Measurements from ENCODE around the gene PI4KB. TPM values are rescaled to one million over a fixed set of nuclear protein-coding genes. Genes with fewer than 3 reads are reported as not detected.
"Not testable (repeated sequence)": the region's sequence is repeated elsewhere in the genome, so short reads cannot be mapped to it uniquely, and the experiment has no call there.

Gene PI4KB
- total RNA-seq, 1 donor from 2014 or later = 54.7 TPM

DNA sequence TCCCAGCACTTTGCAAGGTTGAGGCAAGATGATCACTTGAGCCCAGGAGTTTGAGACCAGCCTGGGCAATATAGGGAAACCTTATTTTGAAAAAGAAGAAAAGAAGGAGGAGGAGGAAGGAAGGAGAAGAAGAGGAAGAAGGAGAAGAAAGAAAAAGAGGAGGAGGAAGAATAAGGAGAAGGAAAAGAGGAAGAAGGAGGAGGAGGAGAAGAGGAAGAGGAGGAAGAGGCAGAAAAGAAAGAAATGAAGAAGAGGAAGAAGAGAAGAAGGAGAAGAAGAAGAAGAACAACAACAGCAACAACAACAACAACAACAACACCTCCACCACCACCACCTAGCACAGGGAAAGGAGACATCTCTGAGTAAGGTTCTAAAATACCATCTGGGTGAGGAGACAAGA, 34.7 kb upstream of the PI4KB start:
- intact Hi-C loops (cut with micrococcal nuclease) = no loop called here
- H3K4me1 Mint-ChIP-seq (ENCODE audit: low read depth) = no peaks in the 10 kb centered on the region
- peaks cover 2% of the 10 kb centered on the region for H3K36me3 Mint-ChIP-seq (ENCODE audit: low read depth)
- no peak overlapping the region for H3K4me3 Mint-ChIP-seq
- no peak overlapping the region for H3K27ac Mint-ChIP-seq
- no peak for DNase-seq (ENCODE audit: low spot score)
- peaks cover 6% of the 10 kb centered on the region for H3K27me3 Mint-ChIP-seq (ENCODE audit: insufficient read depth)
- peaks cover 25% of the 10 kb centered on the region for H3K9me3 Mint-ChIP-seq

DNA sequence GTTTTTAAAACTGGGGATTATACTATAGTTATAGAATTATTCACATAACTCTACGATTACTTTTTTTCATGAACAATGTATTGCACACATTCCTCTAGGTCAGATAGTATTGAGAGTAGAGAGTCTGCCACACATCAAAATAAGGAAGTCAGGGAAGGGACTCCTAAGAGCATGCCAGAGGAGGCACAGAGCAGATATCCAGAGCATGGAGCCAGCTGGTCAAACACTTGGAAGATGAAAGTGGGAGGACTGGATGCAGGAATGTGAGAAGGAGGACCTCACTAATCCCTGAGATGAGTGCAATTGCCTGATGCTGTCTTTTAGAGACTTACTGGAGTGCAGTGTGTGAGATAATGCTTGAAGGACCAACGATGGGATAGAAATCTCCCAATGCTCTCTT, 29.5 kb upstream of the PI4KB start:
- H3K9me3 Mint-ChIP-seq = peaks cover 16% of the 10 kb centered on the region
- no peak overlapping the region for H3K4me3 Mint-ChIP-seq
- peaks cover 3% of the 10 kb centered on the region for H3K27me3 Mint-ChIP-seq (ENCODE audit: insufficient read depth)
- no peak for DNase-seq (ENCODE audit: low spot score)
- intact Hi-C loops (cut with micrococcal nuclease) = no loop called here
- no peak overlapping the region for H3K27ac Mint-ChIP-seq
- H3K36me3 Mint-ChIP-seq (ENCODE audit: low read depth) = peaks cover 1% of the 10 kb centered on the region
- H3K4me1 Mint-ChIP-seq (ENCODE audit: low read depth) = no peaks in the 10 kb centered on the region

DNA sequence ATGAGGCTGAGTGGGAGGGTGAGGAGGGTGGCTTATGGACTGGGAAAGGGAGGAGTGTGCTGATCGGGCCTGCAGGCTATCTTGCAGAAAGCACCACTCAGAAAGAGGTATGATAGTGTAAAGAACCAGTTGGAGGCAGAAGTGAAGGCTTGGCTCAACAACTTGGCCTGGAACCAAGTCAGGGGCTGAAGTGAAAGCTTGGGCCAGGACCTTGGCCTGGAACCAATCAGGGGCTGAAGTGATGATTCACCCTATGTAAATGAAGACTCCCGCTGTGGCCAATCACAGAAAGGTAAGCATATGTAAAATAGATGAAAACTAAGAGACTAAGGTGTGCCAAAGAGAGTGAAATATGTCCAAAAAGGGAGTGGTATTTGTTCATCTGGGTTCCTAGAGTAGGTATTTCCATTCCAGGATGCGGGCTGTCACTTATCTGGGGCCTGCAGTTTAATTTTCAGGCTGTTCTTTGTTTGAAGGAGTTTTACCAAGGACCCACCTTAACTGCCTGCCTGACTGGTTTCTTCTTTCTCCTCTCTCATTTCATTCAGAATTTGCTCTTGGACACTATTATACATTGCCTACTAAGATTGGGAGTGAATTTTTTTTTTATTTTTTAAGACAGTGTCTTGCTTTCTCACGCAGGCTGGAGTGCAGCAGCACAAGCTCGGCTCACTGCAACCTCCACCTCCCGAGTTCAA, 25.0 kb upstream of the PI4KB start:
- intact Hi-C loops (cut with micrococcal nuclease) = no loop called here
- Mint-ChIP-seq H3K36me3 (ENCODE audit: low read depth) (peaks cover 1% of the 10 kb centered on the region), H3K4me3 (no peak overlapping the region), H3K27ac (no peak overlapping the region), H3K27me3 (ENCODE audit: insufficient read depth) (peaks cover 3% of the 10 kb centered on the region), H3K4me1 (ENCODE audit: low read depth) (peaks cover 13% of the 10 kb centered on the region), H3K9me3 (peaks cover 7% of the 10 kb centered on the region)
- DNase-seq (ENCODE audit: low spot score) = no peak

DNA sequence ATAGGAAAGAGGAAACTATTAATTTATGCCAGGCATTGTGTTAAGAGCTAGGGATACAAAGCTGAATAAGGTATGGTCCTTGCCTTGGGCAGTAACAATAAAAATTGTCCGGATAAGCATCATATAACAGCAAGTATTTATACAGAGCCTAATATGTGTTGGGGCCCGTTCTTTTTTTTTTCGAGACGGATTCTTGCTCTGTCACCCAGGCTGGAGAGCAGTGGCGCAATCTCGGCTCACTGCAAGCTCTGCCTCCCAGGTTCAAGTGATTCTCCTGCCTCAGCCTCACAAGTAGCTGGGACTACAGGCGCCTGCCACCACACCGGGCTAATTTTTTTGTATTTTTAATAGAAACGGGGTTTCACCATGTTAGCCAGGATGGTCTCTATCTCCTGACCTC, 23.1 kb upstream of the PI4KB start:
- DNase-seq (ENCODE audit: low spot score); H3K4me3 Mint-ChIP-seq; H3K27me3 Mint-ChIP-seq (ENCODE audit: insufficient read depth); intact Hi-C loops (cut with micrococcal nuclease); H3K9me3 Mint-ChIP-seq; H3K27ac Mint-ChIP-seq: not testable (repeated sequence)
- peaks cover 12% of the 10 kb centered on the region for H3K36me3 Mint-ChIP-seq (ENCODE audit: low read depth)
- H3K4me1 Mint-ChIP-seq (ENCODE audit: low read depth) = peaks cover 30% of the 10 kb centered on the region

DNA sequence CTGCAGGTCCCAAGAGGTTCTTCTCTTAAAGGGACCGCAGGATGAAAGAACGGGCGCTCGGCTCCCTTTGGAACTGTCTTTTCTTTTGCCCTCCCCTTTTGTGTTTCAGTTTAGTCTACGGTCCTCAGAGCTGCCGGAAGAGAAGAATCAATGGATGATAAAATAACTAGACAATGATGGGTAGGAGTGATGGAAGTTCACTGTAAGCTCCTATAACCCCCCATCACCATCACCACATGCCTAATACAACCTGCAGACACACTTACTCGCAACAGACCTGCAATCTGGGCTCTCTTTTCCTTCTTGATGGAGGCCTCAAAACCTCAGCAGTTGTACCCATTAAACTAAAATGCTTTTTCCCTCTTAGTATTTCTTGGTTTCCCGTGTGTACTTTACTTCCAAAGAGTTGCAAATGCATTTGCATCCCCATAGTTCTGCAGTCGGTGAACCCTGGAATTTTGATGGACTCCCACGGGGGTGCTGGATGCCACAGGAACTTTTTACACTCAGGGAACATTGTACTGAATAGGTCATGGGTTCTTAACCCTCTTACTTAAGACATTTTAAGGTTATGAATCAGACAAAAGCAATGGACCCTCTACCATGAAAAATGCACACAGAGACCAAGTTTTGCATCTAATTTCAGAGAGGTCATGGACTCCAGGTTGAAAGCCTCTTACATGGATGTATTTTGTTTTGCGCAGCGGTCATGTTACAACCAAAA, 20.5 kb upstream of the PI4KB start:
- DNase-seq (ENCODE audit: low spot score) = no peak
- peaks cover 7% of the 10 kb centered on the region for H3K9me3 Mint-ChIP-seq
- no peaks in the 10 kb centered on the region for H3K27me3 Mint-ChIP-seq (ENCODE audit: insufficient read depth)
- peak overlapping the region; percentile 99 for H3K27ac Mint-ChIP-seq
- H3K4me3 Mint-ChIP-seq = peak overlapping the region; percentile 95
- H3K4me1 Mint-ChIP-seq (ENCODE audit: low read depth) = peaks cover 45% of the 10 kb centered on the region
- peaks cover 27% of the 10 kb centered on the region for H3K36me3 Mint-ChIP-seq (ENCODE audit: low read depth)
- intact Hi-C loops (cut with micrococcal nuclease) = loop anchor here (1.0 to 5.0 kb wide), 9 partner anchors 20 to 490 kb away; partner anchors contain the start of genes C2CD4D, CDC42SE1, PI4KB and PIP5K1A

GRCh38 chr1:151346769-151347522, 19.7 kb upstream of the PI4KB start, which contains the start of gene RFX5:
Gene RFX5, minus strand, starts transcription at chr1:151347252. Its CDS starts 932 bp downstream, at chr1:151346320.
- Mint-ChIP-seq H3K36me3 (ENCODE audit: low read depth) (peaks cover 30% of the 10 kb centered on the region), H3K9me3 (peaks cover under 1% of the 10 kb centered on the region), H3K4me1 (ENCODE audit: low read depth) (peaks cover 45% of the 10 kb centered on the region), H3K4me3 (peak within 1 kb of the TSS; percentile 95), H3K27me3 (ENCODE audit: insufficient read depth) (no peaks in the 10 kb centered on the region), H3K27ac (peak within 1 kb of the TSS; percentile 99)
- intact Hi-C loops (cut with micrococcal nuclease) = loop anchor here (1.0 to 5.0 kb wide), 9 partner anchors 20 to 490 kb away; partner anchors contain the start of genes C2CD4D, CDC42SE1, PI4KB and PIP5K1A
- DNase-seq (ENCODE audit: low spot score) = peak; percentile 95

DNA sequence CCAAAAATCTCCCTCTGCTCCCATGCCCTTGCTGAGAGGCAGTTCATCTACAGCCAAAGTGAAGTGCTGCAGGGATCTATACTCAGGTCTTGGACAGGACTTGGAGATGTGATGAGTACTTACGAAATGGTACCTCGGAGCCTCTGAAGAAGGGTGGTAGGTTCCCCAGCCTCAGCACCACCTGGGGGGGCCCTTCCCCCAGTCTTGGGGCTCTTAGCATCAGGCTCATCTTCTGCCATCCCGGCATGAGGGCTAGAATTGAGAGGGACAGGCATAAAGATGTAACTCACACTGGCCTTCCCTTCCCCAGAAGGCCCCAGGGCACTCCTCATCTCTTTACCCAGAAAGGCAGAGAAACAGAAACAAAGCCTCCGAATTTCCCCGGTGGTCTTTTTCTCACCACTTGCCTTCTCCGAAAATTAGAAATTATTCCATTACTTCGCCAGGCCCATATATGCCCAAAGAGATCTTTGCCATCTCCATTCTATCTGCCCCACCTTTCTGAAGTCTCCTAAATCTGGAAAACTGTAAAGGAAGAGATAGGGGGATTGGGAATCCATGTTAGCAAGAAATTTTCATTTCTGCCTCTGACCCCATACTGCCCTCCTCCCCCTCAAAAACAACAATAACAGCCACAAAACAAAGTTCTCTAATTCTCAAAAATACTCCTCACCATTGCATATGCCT, 19.0 kb upstream of the PI4KB start:
- Mint-ChIP-seq H3K9me3 (no peaks in the 10 kb centered on the region), H3K36me3 (ENCODE audit: low read depth) (peaks cover 30% of the 10 kb centered on the region), H3K27ac (peak overlapping the region; percentile 99), H3K27me3 (ENCODE audit: insufficient read depth) (no peaks in the 10 kb centered on the region), H3K4me1 (ENCODE audit: low read depth) (peaks cover 45% of the 10 kb centered on the region), H3K4me3 (peak overlapping the region; percentile 95)
- peak; percentile 4 for DNase-seq (ENCODE audit: low spot score)
- intact Hi-C loops (cut with micrococcal nuclease) = loop anchor here (5.0 kb wide), 3 partner anchors 196 to 491 kb away; partner anchors contain the start of genes C2CD4D, CDC42SE1 and TUFT1

DNA sequence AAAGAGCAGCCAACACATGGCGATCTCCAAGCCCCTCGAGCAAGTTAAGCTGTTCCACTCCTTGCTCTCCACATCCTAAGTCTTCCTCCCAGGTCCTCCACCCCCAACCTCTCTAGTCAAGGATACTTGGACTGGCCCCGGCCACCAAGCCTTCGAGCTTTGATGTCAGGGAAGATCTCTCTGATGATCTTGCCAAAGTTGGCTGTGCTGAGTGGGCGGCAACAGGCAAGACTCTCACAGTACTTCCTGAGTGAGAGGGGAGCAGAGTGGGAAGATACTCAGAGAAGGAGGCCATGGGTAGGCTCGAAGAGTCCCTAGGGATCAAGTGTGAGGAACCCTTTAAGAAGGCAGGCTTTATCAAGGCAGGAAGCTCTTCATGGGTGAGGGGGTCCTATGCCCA, 17.1 kb upstream of the PI4KB start:
- Mint-ChIP-seq H3K27ac (peak overlapping the region; percentile 12), H3K4me1 (ENCODE audit: low read depth) (peaks cover 57% of the 10 kb centered on the region), H3K4me3 (no peak overlapping the region), H3K27me3 (ENCODE audit: insufficient read depth) (no peaks in the 10 kb centered on the region), H3K9me3 (no peaks in the 10 kb centered on the region), H3K36me3 (ENCODE audit: low read depth) (peaks cover 34% of the 10 kb centered on the region)
- DNase-seq (ENCODE audit: low spot score) = no peak
- intact Hi-C loops (cut with micrococcal nuclease) = no loop called here

DNA sequence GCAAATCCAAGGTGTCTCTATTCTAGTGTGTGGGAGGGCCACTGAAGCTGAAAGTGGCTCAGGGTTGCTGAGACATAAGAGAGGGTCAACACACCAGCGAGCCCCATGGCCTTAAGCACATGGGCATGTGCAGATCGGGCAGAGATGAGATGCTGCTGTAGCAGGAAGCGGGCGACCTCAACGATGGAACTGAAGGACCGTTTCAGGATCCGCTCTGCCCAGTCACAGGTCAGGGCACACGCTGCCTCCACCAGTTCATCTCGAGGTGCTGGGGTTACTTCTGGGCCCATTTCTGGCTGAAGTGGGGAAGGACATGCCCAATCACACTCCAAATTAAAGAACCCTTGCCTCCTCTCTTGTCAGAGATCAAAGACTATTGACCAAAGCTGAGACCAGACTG, 16.4 kb upstream of the PI4KB start:
- no peak overlapping the region for H3K4me3 Mint-ChIP-seq
- intact Hi-C loops (cut with micrococcal nuclease) = no loop called here
- H3K36me3 Mint-ChIP-seq (ENCODE audit: low read depth) = peaks cover 34% of the 10 kb centered on the region
- DNase-seq (ENCODE audit: low spot score) = no peak
- no peaks in the 10 kb centered on the region for H3K27me3 Mint-ChIP-seq (ENCODE audit: insufficient read depth)
- H3K9me3 Mint-ChIP-seq = no peaks in the 10 kb centered on the region
- H3K27ac Mint-ChIP-seq = peak overlapping the region; percentile 25
- H3K4me1 Mint-ChIP-seq (ENCODE audit: low read depth) = peaks cover 57% of the 10 kb centered on the region

DNA sequence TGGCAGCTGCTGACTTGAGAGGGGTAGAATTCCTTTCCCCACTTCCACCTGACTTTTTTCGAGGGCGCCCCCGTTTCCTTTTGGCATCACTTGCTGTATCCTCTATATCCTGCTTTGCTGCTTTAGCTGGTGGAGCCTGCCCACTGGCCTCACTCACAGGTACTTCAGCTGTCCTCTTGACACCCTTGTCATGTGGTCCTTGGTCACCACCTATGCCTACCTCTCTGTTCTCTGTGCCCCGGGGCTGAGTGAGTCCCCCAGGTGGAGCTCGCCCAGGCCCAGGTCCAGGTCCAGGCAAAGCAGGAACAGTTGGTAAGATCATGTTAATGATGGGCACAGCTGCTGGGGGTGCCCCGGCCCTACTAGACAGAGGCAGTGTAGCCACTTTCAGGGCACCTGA, 15.4 kb upstream of the PI4KB start:
- H3K27me3 Mint-ChIP-seq (ENCODE audit: insufficient read depth) = no peaks in the 10 kb centered on the region
- H3K4me3 Mint-ChIP-seq = no peak overlapping the region
- no peak for DNase-seq (ENCODE audit: low spot score)
- H3K27ac Mint-ChIP-seq = no peak overlapping the region
- intact Hi-C loops (cut with micrococcal nuclease) = no loop called here
- peaks cover 34% of the 10 kb centered on the region for H3K36me3 Mint-ChIP-seq (ENCODE audit: low read depth)
- peaks cover 48% of the 10 kb centered on the region for H3K4me1 Mint-ChIP-seq (ENCODE audit: low read depth)
- H3K9me3 Mint-ChIP-seq = no peaks in the 10 kb centered on the region

- no peak overlapping the region for H3K4me3 Mint-ChIP-seq
- intact Hi-C loops (cut with micrococcal nuclease) = no loop called here
Observed at GRCh38 chr1:151342021-151342420, 14.8 kb upstream of the PI4KB start.

More at GRCh38 chr1:151342021-151342420, 14.8 kb upstream of the PI4KB start:
- Mint-ChIP-seq H3K27me3 (ENCODE audit: insufficient read depth) (no peaks in the 10 kb centered on the region), H3K27ac (peak overlapping the region; percentile 27), H3K9me3 (no peaks in the 10 kb centered on the region), H3K36me3 (ENCODE audit: low read depth) (peaks cover 34% of the 10 kb centered on the region), H3K4me1 (ENCODE audit: low read depth) (peaks cover 42% of the 10 kb centered on the region)
- no peak for DNase-seq (ENCODE audit: low spot score)

All from activated T-helper 1 cell treated with anti-CD3 and anti-CD28 coated beads, Interleukin-12 subunit alpha, Interleukin-12 subunit beta, Interleukin-2, Interleukin-4 antibody, amounts not matched to agents 30 ng/mL and 10 ng/mL and 1 ng/mL, durations not matched to agents 14 hours and 24 hours and 36 hours (primary cell).